ENCODE data around the gene SH3BP4.

Gene SH3BP4

GRCh38 chr2:235042576-235043515 lies 91.0 kb downstream of the SH3BP4 start:
- TF ChIP-seq CTCF (IDR thresholded peaks at IDR 0.05): no peak
- Histone ChIP-seq H3K9me3 (no peaks in the 10 kb centered on the region), H3K4me3 (ENCODE audit: low read depth in 1 of 2, low read length in 1 of 2) (no peak overlapping the region), H3K36me3 (no peaks in the 10 kb centered on the region), H3K27me3 (no peaks in the 10 kb centered on the region), H3K27ac (no peak overlapping the region), H3K4me1 (ENCODE audit: control insufficient read depth in 1 of 2, insufficient read depth in 1 of 2, low read depth in 1 of 2, low read length in 1 of 2) (no peaks in the 10 kb centered on the region)

- H3K4me3 ChIP-seq (ENCODE audit: low read depth in 1 of 2, low read length in 1 of 2): no peak overlapping the region
- TF ChIP-seq CTCF (IDR thresholded peaks at IDR 0.05): no peak
- H3K27me3 ChIP-seq: no peaks in the 10 kb centered on the region
- H3K27ac ChIP-seq: no peak overlapping the region
- H3K4me1 ChIP-seq (ENCODE audit: control insufficient read depth in 1 of 2, insufficient read depth in 1 of 2, low read depth in 1 of 2, low read length in 1 of 2): no peaks in the 10 kb centered on the region
- no peaks in the 10 kb centered on the region for H3K36me3 ChIP-seq
- no peaks in the 10 kb centered on the region for H3K9me3 ChIP-seq
Measured at GRCh38 chr2:235043762-235044500, 92.1 kb downstream of the SH3BP4 start.

GRCh38 chr2:235044501-235045271 lies 92.9 kb downstream of the SH3BP4 start:
- TF ChIP-seq CTCF (IDR thresholded peaks at IDR 0.05): no peak
- Histone ChIP-seq H3K4me1 (ENCODE audit: control insufficient read depth in 1 of 2, insufficient read depth in 1 of 2, low read depth in 1 of 2, low read length in 1 of 2) (no peaks in the 10 kb centered on the region), H3K4me3 (ENCODE audit: low read depth in 1 of 2, low read length in 1 of 2) (no peak overlapping the region), H3K36me3 (no peaks in the 10 kb centered on the region), H3K27ac (no peak overlapping the region), H3K9me3 (no peaks in the 10 kb centered on the region), H3K27me3 (no peaks in the 10 kb centered on the region)

GRCh38 chr2:235045336-235045972 lies 93.6 kb downstream of the SH3BP4 start:
- Histone ChIP-seq H3K27me3 (no peaks in the 10 kb centered on the region), H3K27ac (no peak overlapping the region), H3K36me3 (no peaks in the 10 kb centered on the region), H3K4me1 (ENCODE audit: control insufficient read depth in 1 of 2, insufficient read depth in 1 of 2, low read depth in 1 of 2, low read length in 1 of 2) (no peaks in the 10 kb centered on the region), H3K9me3 (no peaks in the 10 kb centered on the region), H3K4me3 (ENCODE audit: low read depth in 1 of 2, low read length in 1 of 2) (no peak overlapping the region)
- no peak for TF ChIP-seq CTCF (IDR thresholded peaks at IDR 0.05)

- Histone ChIP-seq H3K9me3 (no peaks in the 10 kb centered on the region), H3K27me3 (no peaks in the 10 kb centered on the region), H3K36me3 (no peaks in the 10 kb centered on the region), H3K4me1 (ENCODE audit: control insufficient read depth in 1 of 2, insufficient read depth in 1 of 2, low read depth in 1 of 2, low read length in 1 of 2) (no peaks in the 10 kb centered on the region), H3K4me3 (ENCODE audit: low read depth in 1 of 2, low read length in 1 of 2) (no peak overlapping the region), H3K27ac (no peak overlapping the region)
- no peak for TF ChIP-seq CTCF (IDR thresholded peaks at IDR 0.05)
Measured at GRCh38 chr2:235045973-235046343, 94.1 kb downstream of the SH3BP4 start.

All from neutrophil (primary cell).